Measurements from ENCODE around the gene TXLNA. TPM values are rescaled to one million over a fixed set of nuclear protein-coding genes. Genes with fewer than 3 reads are reported as not detected.
A peak's percentile ranks its signal among the peaks of the same experiment; 100 is the strongest.

TXLNA gene
- total RNA-seq, 1 donor from 2014 or later, result 74.8 TPM

GRCh38 chr1:32170991-32171390 lies 8.5 kb upstream of the TXLNA start:
- Histone ChIP-seq H3K36me3 (ENCODE audit: control insufficient read depth, insufficient read depth, low read length) (peaks cover 2% of the 10 kb centered on the region), H3K27me3 (ENCODE audit: control insufficient read depth, insufficient read depth, low read length) (no peaks in the 10 kb centered on the region), H3K4me3 (ENCODE audit: low read depth, low read length) (no peak overlapping the region)
- no peak for DNase-seq (ENCODE audit: low read depth)
- TF ChIP-seq CTCF (IDR thresholded peaks at IDR 0.05; ENCODE audit: insufficient read depth, low read length, poor library complexity, severe bottlenecking), result no peak

GRCh38 chr1:32172621-32173245 lies 6.7 kb upstream of the TXLNA start:
- Histone ChIP-seq H3K36me3 (ENCODE audit: control insufficient read depth, insufficient read depth, low read length) (peaks cover 2% of the 10 kb centered on the region), H3K27me3 (ENCODE audit: control insufficient read depth, insufficient read depth, low read length) (no peaks in the 10 kb centered on the region), H3K4me3 (ENCODE audit: low read depth, low read length) (no peak overlapping the region)
- no peak for DNase-seq (ENCODE audit: low read depth)
- no peak for TF ChIP-seq CTCF (IDR thresholded peaks at IDR 0.05; ENCODE audit: insufficient read depth, low read length, poor library complexity, severe bottlenecking)

GRCh38 chr1:32178380-32179192 lies 889 bp upstream of the TXLNA start:
- no peak for TF ChIP-seq CTCF (IDR thresholded peaks at IDR 0.05; ENCODE audit: insufficient read depth, low read length, poor library complexity, severe bottlenecking)
- H3K27me3 ChIP-seq (ENCODE audit: control insufficient read depth, insufficient read depth, low read length), result no peaks in the 10 kb centered on the region
- DNase-seq (ENCODE audit: low read depth), result no peak
- H3K36me3 ChIP-seq (ENCODE audit: control insufficient read depth, insufficient read depth, low read length), result no peaks in the 10 kb centered on the region
- no peak overlapping the region for H3K4me3 ChIP-seq (ENCODE audit: low read depth, low read length)

- H3K27me3 ChIP-seq (ENCODE audit: control insufficient read depth, insufficient read depth, low read length), result no peaks in the 10 kb centered on the region
Observed at GRCh38 chr1:32179193-32179442, 357 bp upstream of the TXLNA start.

GRCh38 chr1:32180186-32181060 lies 948 bp downstream of the TXLNA start:
- DNase-seq (ENCODE audit: low read depth), result no peak
- Histone ChIP-seq H3K27me3 (ENCODE audit: control insufficient read depth, insufficient read depth, low read length) (no peaks in the 10 kb centered on the region), H3K4me3 (ENCODE audit: low read depth, low read length) (peak overlapping the region; percentile 59), H3K36me3 (ENCODE audit: control insufficient read depth, insufficient read depth, low read length) (no peaks in the 10 kb centered on the region)
- no peak for TF ChIP-seq CTCF (IDR thresholded peaks at IDR 0.05; ENCODE audit: insufficient read depth, low read length, poor library complexity, severe bottlenecking)

More at GRCh38 chr1:32179193-32179442, 357 bp upstream of the TXLNA start:
- TF ChIP-seq CTCF (IDR thresholded peaks at IDR 0.05; ENCODE audit: insufficient read depth, low read length, poor library complexity, severe bottlenecking), result no peak
- Histone ChIP-seq H3K4me3 (ENCODE audit: low read depth, low read length) (peak overlapping the region; percentile 59), H3K36me3 (ENCODE audit: control insufficient read depth, insufficient read depth, low read length) (no peaks in the 10 kb centered on the region)
- no peak for DNase-seq (ENCODE audit: low read depth)
